LHCN-M2 (cell line): ENCODE data around the gene FAM81B. TPM values are rescaled to one million over a fixed set of nuclear protein-coding genes. Genes with fewer than 3 reads are reported as not detected.

Experiments
- DNase-seq: peaks from one replicate; pipeline ENCODE4 v3.0.0-alpha.2; 2012; ENCODE audit warnings: low read depth
- total RNA-seq: library from RNA; depleted of rRNA; stranded (reverse); fragments of >200 nt; gene quantifications from 2 replicates; pipeline ENCODE4 v1.2.3, GENCODE V29; 2014

Gene FAM81B
- total RNA-seq, 1 experiment from 2014 or later: not detected

GRCh38 chr5:95398989-95399388, 7.8 kb downstream of the FAM81B start:
- DNase-seq: no peak

- no peak for DNase-seq
These were observed 10.5 kb downstream of the FAM81B start for GRCh38 chr5:95401626-95402025.

GRCh38 chr5:95403996-95404395, 12.8 kb downstream of the FAM81B start:
- peak; percentile 38 for DNase-seq

- peak; percentile 86 for DNase-seq
These were observed 15.4 kb downstream of the FAM81B start for GRCh38 chr5:95406426-95407090.

- no peak for DNase-seq
These were observed 19.1 kb downstream of the FAM81B start for GRCh38 chr5:95410279-95410678.

GRCh38 chr5:95411474-95411873, 20.3 kb downstream of the FAM81B start:
- DNase-seq: no peak

- DNase-seq: no peak
These were observed 23.3 kb downstream of the FAM81B start for GRCh38 chr5:95414451-95414850.

- DNase-seq: peak; percentile 40
These were observed 26.8 kb downstream of the FAM81B start for GRCh38 chr5:95417971-95418370.

- peak; percentile 49 for DNase-seq
These were observed 31.7 kb downstream of the FAM81B start for GRCh38 chr5:95422838-95423237.

GRCh38 chr5:95424016-95424415, 32.9 kb downstream of the FAM81B start:
- no peak for DNase-seq

GRCh38 chr5:95424526-95424925, 33.4 kb downstream of the FAM81B start:
- DNase-seq: no peak

GRCh38 chr5:95426227-95426626, 35.1 kb downstream of the FAM81B start:
- DNase-seq: no peak

GRCh38 chr5:95432779-95433178, 41.6 kb downstream of the FAM81B start:
- DNase-seq: no peak

- no peak for DNase-seq
These were observed 48.8 kb downstream of the FAM81B start for GRCh38 chr5:95439801-95440493.

GRCh38 chr5:95440825-95441224, 49.7 kb downstream of the FAM81B start:
- no peak for DNase-seq

GRCh38 chr5:95441636-95442035, 50.5 kb downstream of the FAM81B start:
- DNase-seq: no peak

- no peak for DNase-seq
These were observed 54.3 kb downstream of the FAM81B start for GRCh38 chr5:95445442-95445841.

- peak; percentile 36 for DNase-seq
These were observed 54.8 kb downstream of the FAM81B start for GRCh38 chr5:95445995-95446394.

GRCh38 chr5:95446560-95447221, 55.5 kb downstream of the FAM81B start:
- DNase-seq: no peak

- DNase-seq: no peak
These were observed 56.8 kb downstream of the FAM81B start for GRCh38 chr5:95447961-95448360.

GRCh38 chr5:95448789-95449188, 57.6 kb downstream of the FAM81B start:
- no peak for DNase-seq

GRCh38 chr5:95449460-95449859, 58.3 kb downstream of the FAM81B start:
- DNase-seq: peak; percentile 5

- DNase-seq: no peak
These were observed 63.4 kb downstream of the FAM81B start for GRCh38 chr5:95454536-95454935.
